Vagina (tissue), 2 donors: ENCODE results near the gene USP51. TPM values are rescaled to one million over a fixed set of nuclear protein-coding genes. Genes with fewer than 3 reads are reported as not detected.

ENCODE experiments used
- microRNA-seq: library from miRNA; unstranded; fragments of <30 nt; microRNA quantifications from one replicate; pipeline ENCODE4, GENCODE V29; 2017; ENCODE audit warnings: borderline number of aligned reads, borderline replicate concordance
- small RNA-seq: library from RNA; depleted of rRNA; stranded (forward); fragments of <200 nt; gene quantifications from one replicate; pipeline ENCODE3, GENCODE V24; 2016
- total RNA-seq: library from RNA; depleted of rRNA; stranded (reverse); fragments of >200 nt; gene quantifications from one replicate; pipeline ENCODE4 v1.2.3, GENCODE V29; 2016

The USP51 gene
- total RNA-seq, 1 donor from 2014 or later: 1.7 TPM

Small RNA genes lying within 50 kb of the gene (microRNA-seq; reads per million reads assigned to microRNA genes)
- gene MIR4536-1 (not detected), gene MIR4536-2 (not detected)

Small RNA genes lying within 50 kb of the gene (small RNA-seq; reads per million reads assigned to genes)
- not detected for gene MIR4536-2

Other genes with a start within 250 kb of the USP51 start
- not detected for gene PAGE3, start 224.9 kb downstream of the USP51 start, total RNA-seq
- 31.9 TPM for gene MAGEH1, start 37.7 kb downstream of the USP51 start, total RNA-seq
- gene FOXR2, start 133.6 kb upstream of the USP51 start, total RNA-seq: not detected
- 16.5 TPM for gene RRAGB, start 227.9 kb upstream of the USP51 start, total RNA-seq